Mesenchymal stem cell (in vitro differentiated cells and primary cell): ENCODE results near the gene ATP6V1A.

Experiments used
- DNase-seq: peaks from one replicate; pipeline ENCODE4 v3.0.0-alpha.2; 2013
- H2AFZ ChIP-seq: one replicate; pipeline ENCODE4 v1.6.1; 2013; ENCODE audit warnings: low read depth, mild to moderate bottlenecking, control low read depth, inconsistent platforms, low read length, moderate library complexity
- H2AK5ac ChIP-seq: 2 replicates; pipeline ENCODE4 v1.6.1; 2013; ENCODE audit warnings: low read length, moderate library complexity, mild to moderate bottlenecking, inconsistent platforms; ENCODE audit not compliant: severe bottlenecking
- H2BK120ac ChIP-seq: one replicate; pipeline ENCODE4 v1.6.1; 2013; ENCODE audit warnings: low read depth, mild to moderate bottlenecking, inconsistent platforms, low read length, moderate library complexity
- H2BK12ac ChIP-seq, 2 experiments: one replicate each; pipeline ENCODE4 v1.6.1; 2013; ENCODE audit warnings: inconsistent platforms in 2 of 2, low read length in 2 of 2, mild to moderate bottlenecking in 2 of 2, moderate library complexity in 2 of 2, control low read depth in 1 of 2
- H2BK15ac ChIP-seq: one replicate; pipeline ENCODE4 v1.6.1; 2013; ENCODE audit warnings: mild to moderate bottlenecking, low read depth, inconsistent platforms; ENCODE audit not compliant: poor library complexity, severe bottlenecking
- H2BK5ac ChIP-seq: 2 replicates; pipeline ENCODE4 v1.6.1; 2013; ENCODE audit warnings: low read depth, mild to moderate bottlenecking, low read length, control low read depth, inconsistent platforms; ENCODE audit not compliant: poor library complexity, severe bottlenecking
- H3K14ac ChIP-seq, 2 experiments: one replicate each; pipeline ENCODE4 v1.6.1; 2013; ENCODE audit warnings: inconsistent platforms in 2 of 2, low read length in 2 of 2, control low read depth in 1 of 2, mild to moderate bottlenecking in 1 of 2, moderate library complexity in 1 of 2
- H3K18ac ChIP-seq, 2 experiments: one replicate each; pipeline ENCODE4 v1.6.1; 2013; ENCODE audit warnings: inconsistent platforms in 2 of 2, low read length in 2 of 2, control low read depth in 1 of 2, low read depth in 1 of 2, mild to moderate bottlenecking in 1 of 2
- H3K23ac ChIP-seq, 2 experiments: one replicate each; pipeline ENCODE4 v1.6.1; 2013; ENCODE audit warnings: inconsistent platforms in 2 of 2, low read length in 2 of 2, mild to moderate bottlenecking in 2 of 2, moderate library complexity in 2 of 2, control low read depth in 1 of 2
- H3K27ac ChIP-seq: 2 replicates; pipeline ENCODE4 v1.5.1; 2013; ENCODE audit warnings: mild to moderate bottlenecking, moderate library complexity, low read length, control low read depth, inconsistent platforms; ENCODE audit not compliant: poor library complexity, severe bottlenecking
- H3K27me3 ChIP-seq, 2 experiments: 2 replicates each; pipeline versions ENCODE4 v1.6.1 to v1.7.0; 2013; ENCODE audit warnings: low read length in 2 of 2, mild to moderate bottlenecking in 2 of 2, moderate library complexity in 2 of 2, control low read depth in 1 of 2, inconsistent platforms in 1 of 2; ENCODE audit not compliant: control insufficient read depth in 1 of 2, insufficient read depth in 1 of 2
- H3K36me3 ChIP-seq, 2 experiments: 2 replicates each; pipeline versions ENCODE4 v1.6.1 to v1.7.0; 2013; ENCODE audit warnings: low read length in 2 of 2, control low read depth in 1 of 2, inconsistent platforms in 1 of 2, low read depth in 1 of 2, mild to moderate bottlenecking in 1 of 2; ENCODE audit not compliant: insufficient read depth in 2 of 2, control insufficient read depth in 1 of 2
- H3K4ac ChIP-seq, 2 experiments: one replicate each; pipeline ENCODE4 v1.6.1; 2013; ENCODE audit warnings: inconsistent platforms in 2 of 2, low read length in 2 of 2, mild to moderate bottlenecking in 2 of 2, moderate library complexity in 2 of 2, control low read depth in 1 of 2, low read depth in 1 of 2
- H3K4me1 ChIP-seq: 2 replicates; pipeline ENCODE4 v1.6.1; 2013; ENCODE audit warnings: low read depth, low read length, control low read depth; ENCODE audit not compliant: control insufficient read depth, insufficient read depth
- H3K4me2 ChIP-seq: 2 replicates; pipeline ENCODE4 v1.6.1; 2013; ENCODE audit warnings: low read length, mild to moderate bottlenecking, inconsistent platforms; ENCODE audit not compliant: poor library complexity, severe bottlenecking
- H3K4me3 ChIP-seq, 2 experiments: 2 replicates each; pipeline versions ENCODE4 v1.5.1 to v1.7.0; 2013; ENCODE audit warnings: low read length in 2 of 2, mild to moderate bottlenecking in 2 of 2, control low read depth in 1 of 2, low read depth in 1 of 2; ENCODE audit not compliant: insufficient read depth in 1 of 2
- H3K79me1 ChIP-seq: replicated peaks from 2 replicates; pipeline ENCODE4 v1.6.1; 2013; ENCODE audit warnings: mild to moderate bottlenecking, control low read depth, low read length, inconsistent platforms; ENCODE audit not compliant: poor library complexity, severe bottlenecking
- H3K9ac ChIP-seq: 2 replicates; pipeline ENCODE4 v1.7.0; 2013; ENCODE audit warnings: mild to moderate bottlenecking, low read length, moderate library complexity
- H3K9me3 ChIP-seq: 2 replicates; pipeline ENCODE4 v1.7.0; 2013; ENCODE audit warnings: mild to moderate bottlenecking, low read length; ENCODE audit not compliant: control insufficient read depth
- H4K8ac ChIP-seq: one replicate; pipeline ENCODE4 v1.6.1; 2013; ENCODE audit warnings: inconsistent platforms, mild to moderate bottlenecking, low read length, moderate library complexity
- H4K91ac ChIP-seq: one replicate; pipeline ENCODE4 v1.6.1; 2013; ENCODE audit warnings: mild to moderate bottlenecking, low read length, inconsistent platforms
- WGBS: methylation state at CpG from one replicate; pipeline ENCODE4 v1.1.7; 2013; ENCODE audit warnings: mixed read lengths; 5-methylcytosine and 5-hydroxymethylcytosine counted together

The ATP6V1A gene

DNA sequence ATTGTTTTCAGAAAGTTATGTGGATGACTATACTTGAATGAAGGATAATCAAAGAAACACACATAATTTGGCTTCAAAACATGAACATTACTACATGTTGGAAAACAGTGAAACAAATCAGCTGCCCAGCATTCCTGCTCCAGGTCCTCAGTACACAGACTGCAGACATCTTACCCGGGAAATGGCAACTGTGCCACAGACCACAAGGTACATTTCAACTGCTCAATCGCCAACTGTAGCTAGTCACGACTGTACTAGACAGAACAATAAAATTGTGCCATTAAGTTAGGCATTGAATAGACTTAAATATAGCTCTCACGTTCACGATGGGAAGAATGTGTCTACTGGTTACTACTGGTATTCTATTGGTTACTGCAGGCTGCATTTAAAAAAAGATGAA lies 5.7 kb upstream of the ATP6V1A start:
- H3K4me2 ChIP-seq = no peak overlapping the region
- no peak overlapping the region for H4K91ac ChIP-seq
- peak overlapping the region; percentile 30 for H3K9ac ChIP-seq
- no peak overlapping the region for H3K23ac ChIP-seq
- peaks cover 0 to 6% of the 10 kb centered on the region in 2 experiments for H3K36me3 ChIP-seq
- no peak overlapping the region for H2BK5ac ChIP-seq
- no peak overlapping the region for H2BK120ac ChIP-seq
- WGBS = 99% methylated on average over 5 of the region's 5 CpGs
- H3K4me3 ChIP-seq = no peak overlapping the region
- H3K9me3 ChIP-seq = no peaks in the 10 kb centered on the region
- no peak overlapping the region for H2AFZ ChIP-seq
- peaks cover 6% of the 10 kb centered on the region for H3K4me1 ChIP-seq
- no peaks in the 10 kb centered on the region for H3K79me1 ChIP-seq
- H3K27ac ChIP-seq = no peak overlapping the region
- H2AK5ac ChIP-seq = no peak overlapping the region
- H2BK12ac ChIP-seq = peak overlapping the region in 1 of 2 experiments; percentile 59
- H4K8ac ChIP-seq = no peak overlapping the region
- no peaks in the 10 kb centered on the region for H3K27me3 ChIP-seq
- no peak overlapping the region for H3K18ac ChIP-seq
- no peak overlapping the region for H3K4ac ChIP-seq
- DNase-seq = no peak
- no peak overlapping the region for H2BK15ac ChIP-seq
- no peak overlapping the region for H3K14ac ChIP-seq

DNA sequence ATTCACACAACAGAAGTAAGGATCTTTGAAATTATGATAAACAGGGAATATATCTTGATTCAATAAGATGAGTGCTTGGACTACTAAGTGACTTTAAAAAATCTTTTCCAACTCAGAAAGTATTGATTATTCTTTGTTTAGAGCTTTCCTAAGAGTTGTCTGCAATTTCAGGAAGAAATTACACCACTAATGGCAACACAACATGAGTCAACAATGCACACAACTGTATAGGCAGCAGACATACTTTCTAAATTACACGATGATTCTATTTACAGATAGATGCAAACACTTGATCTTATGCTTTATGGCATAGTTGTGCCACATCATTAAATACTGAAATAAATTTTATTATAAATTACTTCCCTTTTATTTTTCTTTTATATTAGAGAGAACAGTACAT lies 5.2 kb upstream of the ATP6V1A start:
- no peak overlapping the region for H3K23ac ChIP-seq
- H2AK5ac ChIP-seq = no peak overlapping the region
- WGBS = no CpG with 5 or more reads among the region's 1 CpG
- H3K79me1 ChIP-seq = no peaks in the 10 kb centered on the region
- H2BK15ac ChIP-seq = no peak overlapping the region
- no peak overlapping the region for H2BK120ac ChIP-seq
- no peak overlapping the region for H3K27ac ChIP-seq
- peaks cover 6% of the 10 kb centered on the region for H3K4me1 ChIP-seq
- no peaks in the 10 kb centered on the region for H3K27me3 ChIP-seq
- peaks cover 0 to 6% of the 10 kb centered on the region in 2 experiments for H3K36me3 ChIP-seq
- no peak overlapping the region for H3K4me3 ChIP-seq
- no peak overlapping the region for H4K91ac ChIP-seq
- H3K14ac ChIP-seq = no peak overlapping the region
- H3K4me2 ChIP-seq = no peak overlapping the region
- H2BK12ac ChIP-seq = no peak overlapping the region
- H2BK5ac ChIP-seq = no peak overlapping the region
- peak; percentile 71 for DNase-seq
- H3K18ac ChIP-seq = no peak overlapping the region
- no peak overlapping the region for H2AFZ ChIP-seq
- H3K9ac ChIP-seq = peak overlapping the region; percentile 30
- H4K8ac ChIP-seq = no peak overlapping the region
- H3K9me3 ChIP-seq = no peaks in the 10 kb centered on the region
- no peak overlapping the region for H3K4ac ChIP-seq

DNA sequence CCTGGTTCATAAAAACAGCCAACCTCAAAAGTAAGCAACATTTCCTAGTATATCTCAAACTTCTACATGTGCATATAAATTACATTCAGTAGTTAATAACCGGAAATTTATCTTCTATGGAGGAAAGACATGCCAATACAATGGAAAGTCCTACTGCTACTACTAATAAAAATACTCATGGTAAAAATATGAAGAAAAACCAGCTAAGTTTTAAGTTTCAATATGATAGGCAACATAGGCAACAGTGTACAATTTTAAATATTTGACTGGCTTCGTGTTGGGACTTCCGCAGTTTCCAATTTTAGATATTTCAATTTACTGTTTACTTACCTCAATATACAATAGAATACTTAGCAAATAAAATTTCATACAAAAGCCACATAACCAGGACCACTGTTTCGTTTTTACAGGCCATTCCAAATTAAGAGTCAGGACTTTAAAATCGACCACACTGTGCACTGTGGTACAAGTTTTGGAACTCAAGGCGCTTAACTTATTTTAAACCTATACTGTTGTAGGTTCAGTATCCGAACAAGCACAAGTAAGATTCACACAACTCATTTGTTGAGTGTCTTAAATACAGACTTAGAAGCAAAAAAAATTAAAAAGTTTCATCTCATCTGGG lies 3.7 kb upstream of the ATP6V1A start:
- peak overlapping the region in 1 of 2 experiments; percentile 95 for H3K4me3 ChIP-seq
- H2AFZ ChIP-seq = no peak overlapping the region
- no peak overlapping the region for H2BK120ac ChIP-seq
- no peak overlapping the region for H3K4ac ChIP-seq
- no peaks in the 10 kb centered on the region for H3K27me3 ChIP-seq
- no peak overlapping the region for H3K18ac ChIP-seq
- no peaks in the 10 kb centered on the region for H3K79me1 ChIP-seq
- peaks cover 0 to 6% of the 10 kb centered on the region in 2 experiments for H3K36me3 ChIP-seq
- no peak overlapping the region for H2BK15ac ChIP-seq
- no peak overlapping the region for H2AK5ac ChIP-seq
- no peak overlapping the region for H3K23ac ChIP-seq
- H2BK5ac ChIP-seq = no peak overlapping the region
- no peak overlapping the region for H3K4me2 ChIP-seq
- peaks cover 6% of the 10 kb centered on the region for H3K4me1 ChIP-seq
- no peaks in the 10 kb centered on the region for H3K9me3 ChIP-seq
- 87% methylated on average over 5 of the region's 7 CpGs for WGBS
- no peak overlapping the region for H2BK12ac ChIP-seq
- DNase-seq = no peak
- H3K27ac ChIP-seq = no peak overlapping the region
- H4K91ac ChIP-seq = no peak overlapping the region
- no peak overlapping the region for H4K8ac ChIP-seq
- peak overlapping the region; percentile 98 for H3K9ac ChIP-seq
- H3K14ac ChIP-seq = no peak overlapping the region

DNA sequence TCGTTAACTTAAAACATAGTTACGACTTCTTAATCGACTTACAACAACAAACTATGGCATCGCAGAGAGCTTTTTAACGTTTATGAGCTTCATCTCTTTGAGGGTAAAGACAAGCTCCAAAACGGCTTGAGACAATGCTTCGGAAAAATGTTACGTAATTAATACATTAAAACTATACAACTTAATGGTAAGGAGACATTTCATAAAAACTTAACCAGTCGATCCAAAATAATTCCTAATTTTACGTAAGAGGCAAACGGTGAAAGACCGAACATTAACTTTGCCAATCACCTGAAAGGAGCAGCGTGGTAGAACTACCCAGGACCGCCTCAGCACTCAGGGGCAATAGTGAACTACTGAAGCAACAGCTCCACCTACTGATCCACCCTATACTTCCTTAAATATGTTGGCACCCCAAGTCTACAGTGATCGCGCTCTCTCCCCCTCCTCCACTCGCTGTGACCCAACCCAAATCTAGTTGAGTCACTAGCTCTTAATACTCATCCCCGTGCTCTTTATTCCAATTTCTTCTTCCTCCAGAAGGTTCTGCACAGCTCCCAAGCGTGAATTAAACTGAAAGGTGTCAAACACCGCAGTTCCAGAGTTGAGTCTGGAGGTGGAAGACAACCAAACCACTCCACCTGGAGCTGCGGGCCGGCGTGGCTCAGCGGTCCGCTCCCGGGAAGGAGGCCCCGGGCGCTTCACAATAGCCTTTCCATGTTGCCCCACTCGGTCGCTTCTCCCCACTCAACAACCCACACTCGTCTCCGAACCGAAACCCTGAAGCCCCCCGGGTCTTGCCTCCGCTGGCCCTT lies 1.7 kb upstream of the ATP6V1A start:
- Histone ChIP-seq H2BK120ac (peak overlapping the region; percentile 77), H4K8ac (peak overlapping the region; percentile 56), H3K18ac (peak overlapping the region; percentile 97), H3K4me1 (peaks cover 6% of the 10 kb centered on the region), H3K27me3 (no peaks in the 10 kb centered on the region), H3K9me3 (no peaks in the 10 kb centered on the region), H3K14ac (peak overlapping the region in 1 of 2 experiments; percentile 96), H3K4ac (peak overlapping the region; percentile 66 to 98), H2AK5ac (peak overlapping the region; percentile 41), H3K79me1 (peaks cover 1% of the 10 kb centered on the region), H2AFZ (no peak overlapping the region), H3K4me2 (peak overlapping the region; percentile 81), H4K91ac (peak overlapping the region; percentile 94), H3K9ac (peak overlapping the region; percentile 98), H3K4me3 (peak overlapping the region; percentile 85 to 95), H2BK5ac (peak overlapping the region; percentile 87), H3K27ac (peak overlapping the region; percentile 94), H3K36me3 (peaks cover 0 to 6% of the 10 kb centered on the region in 2 experiments), H2BK15ac (no peak overlapping the region), H3K23ac (peak overlapping the region; percentile 45 to 96), H2BK12ac (peak overlapping the region; percentile 54 to 93)
- under 1% methylated on average over 27 of the region's 35 CpGs for WGBS
- peak; percentile 93 for DNase-seq
